Suprapubic skin (tissue), 4 donors: ENCODE measurements around the gene DNAH3.

Experiments
- EP300 ChIP-seq: sonication (generic); formaldehyde crosslinking; IDR thresholded peaks from one replicate; pipeline ENCODE4 v1.6.1; 2017; ENCODE audit warnings: antibody characterized with exemption
- POLR2A ChIP-seq, 2 donors: fragments of 450-650 bp; IDR thresholded peaks; one replicate each; pipeline ENCODE4 v1.6.1; 2017; ENCODE audit warnings: antibody characterized with exemption in 2 of 2, mild to moderate bottlenecking in 2 of 2, moderate library complexity in 2 of 2
- POLR2AphosphoS5 ChIP-seq, 3 donors: sonication (generic); formaldehyde crosslinking; IDR thresholded peaks; one replicate each; pipeline ENCODE4 v1.6.1; 2017; ENCODE audit warnings: antibody characterized with exemption in 3 of 3
- TF ChIP-seq, protein P1 (sequence below), 2 donors: fragments of 200-600 bp in 1 of 2; fragments of 450-650 bp in 1 of 2; sonication (generic) in 1 of 2; IDR thresholded peaks; one replicate each; pipeline ENCODE4 v1.5.1; 2016 to 2019; ENCODE audit warnings: antibody characterized with exemption in 2 of 2, mild to moderate bottlenecking in 1 of 2, moderate library complexity in 1 of 2

DNA sequence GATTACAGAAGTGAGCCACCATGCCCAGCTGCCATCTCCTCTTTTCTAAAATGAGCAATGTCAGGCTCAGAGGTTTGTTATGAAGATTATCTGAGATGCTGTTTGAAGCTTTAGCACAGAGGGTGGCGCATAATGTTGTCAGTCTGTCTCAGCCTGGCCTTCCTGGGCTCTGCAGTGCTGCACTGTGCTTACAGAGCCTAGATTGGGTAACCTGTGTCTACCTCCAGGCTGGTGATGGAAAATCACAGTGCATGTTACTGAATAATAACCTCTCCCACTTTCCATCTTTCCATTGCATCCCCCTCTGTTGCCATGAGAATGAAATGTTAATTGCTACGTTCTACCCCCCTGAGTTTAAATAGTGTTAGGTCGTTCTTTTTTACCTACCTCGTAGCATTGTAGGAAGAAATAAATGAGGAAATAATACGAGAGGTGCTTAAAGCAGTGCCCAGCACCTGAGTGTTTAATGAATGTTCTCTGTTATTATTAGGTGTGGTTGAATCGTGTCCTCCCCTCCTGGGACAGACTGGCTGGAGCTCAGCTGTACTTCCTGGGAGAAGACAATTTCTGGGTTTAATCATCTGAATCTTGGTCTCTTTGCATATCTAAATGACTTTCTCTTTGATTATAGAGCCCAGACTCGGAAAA lies 14.0 kb upstream of the DNAH3 start:
- TF ChIP-seq POLR2A (IDR thresholded peaks at IDR 0.05) (no peak), EP300 (no peak), POLR2AphosphoS5 (IDR thresholded peaks at IDR 0.05) (no peak)
- TF ChIP-seq, protein P1, sequence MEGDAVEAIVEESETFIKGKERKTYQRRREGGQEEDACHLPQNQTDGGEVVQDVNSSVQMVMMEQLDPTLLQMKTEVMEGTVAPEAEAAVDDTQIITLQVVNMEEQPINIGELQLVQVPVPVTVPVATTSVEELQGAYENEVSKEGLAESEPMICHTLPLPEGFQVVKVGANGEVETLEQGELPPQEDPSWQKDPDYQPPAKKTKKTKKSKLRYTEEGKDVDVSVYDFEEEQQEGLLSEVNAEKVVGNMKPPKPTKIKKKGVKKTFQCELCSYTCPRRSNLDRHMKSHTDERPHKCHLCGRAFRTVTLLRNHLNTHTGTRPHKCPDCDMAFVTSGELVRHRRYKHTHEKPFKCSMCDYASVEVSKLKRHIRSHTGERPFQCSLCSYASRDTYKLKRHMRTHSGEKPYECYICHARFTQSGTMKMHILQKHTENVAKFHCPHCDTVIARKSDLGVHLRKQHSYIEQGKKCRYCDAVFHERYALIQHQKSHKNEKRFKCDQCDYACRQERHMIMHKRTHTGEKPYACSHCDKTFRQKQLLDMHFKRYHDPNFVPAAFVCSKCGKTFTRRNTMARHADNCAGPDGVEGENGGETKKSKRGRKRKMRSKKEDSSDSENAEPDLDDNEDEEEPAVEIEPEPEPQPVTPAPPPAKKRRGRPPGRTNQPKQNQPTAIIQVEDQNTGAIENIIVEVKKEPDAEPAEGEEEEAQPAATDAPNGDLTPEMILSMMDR (IDR thresholded peaks at IDR 0.05): no peak
